IMR-90 (cell line): ENCODE measurements around the gene CD244. TPM values are rescaled to one million over a fixed set of nuclear protein-coding genes. Genes with fewer than 3 reads are reported as not detected.

Experiments used
- ATAC-seq: fragments of 200-7000 bp; cut with Tn5 transposase; 2 replicates; pipeline ENCODE4 v1.9.1; 2020; ENCODE audit warnings: low read depth, mild to moderate bottlenecking, moderate library complexity
- BruUV-seq: library from RNA; stranded (reverse); fragments of 400-500 nt; replicated peaks from 2 replicates; lab custom pipeline; 2021; lab: Mats Ljungman, UMichigan
- CTCF ChIA-PET: fragments of 300-600 bp; formaldehyde crosslinking; extraction: SDS; loops from one replicate; lab custom pipeline; 2021; ENCODE audit warnings: antibody characterized with exemption; lab: Yijun Ruan, JAX
- POLR2A ChIA-PET: fragments of 300-600 bp; sonication (Branson Sonifier 250); formaldehyde crosslinking; loops from one replicate; lab custom pipeline; 2022; ENCODE audit warnings: antibody characterized with exemption; ENCODE audit not compliant: unreplicated experiment; lab: Charles Lee
- DNase-seq: peaks from one replicate; pipeline ENCODE4 v3.0.0; 2013
- H2AFZ ChIP-seq: replicated peaks from 2 replicates; pipeline ENCODE3; 2013; ENCODE audit warnings: low read length, mild to moderate bottlenecking; ENCODE audit not compliant: poor library complexity
- H2AK5ac ChIP-seq: 2 replicates; pipeline ENCODE4 v1.6.1; 2013; ENCODE audit warnings: low read depth, low read length, inconsistent platforms
- H2AK9ac ChIP-seq: replicated peaks from 2 replicates; pipeline ENCODE3; 2013; ENCODE audit warnings: mild to moderate bottlenecking, low read depth, low read length, moderate library complexity; ENCODE audit not compliant: poor library complexity
- H2BK120ac ChIP-seq: 2 replicates; pipeline ENCODE4 v1.6.1; 2013; ENCODE audit warnings: low read depth, low read length, inconsistent platforms
- H2BK15ac ChIP-seq: 3 replicates; pipeline ENCODE4 v1.6.1; 2013; ENCODE audit warnings: low read depth, low read length, inconsistent platforms
- H2BK20ac ChIP-seq: 2 replicates; pipeline ENCODE4 v1.6.1; 2013; ENCODE audit warnings: low read depth, mild to moderate bottlenecking, inconsistent platforms, low read length, moderate library complexity
- H2BK5ac ChIP-seq: 2 replicates; pipeline ENCODE4 v1.6.1; 2013; ENCODE audit warnings: mild to moderate bottlenecking, low read depth, low read length, inconsistent platforms; ENCODE audit not compliant: poor library complexity, severe bottlenecking
- H3K14ac ChIP-seq: replicated peaks from 2 replicates; pipeline ENCODE4 v1.6.1; 2013; ENCODE audit warnings: low read depth, low read length, inconsistent platforms
- H3K18ac ChIP-seq: 2 replicates; pipeline ENCODE4 v1.6.1; 2013; ENCODE audit warnings: low read depth, low read length, control low read depth
- H3K23ac ChIP-seq: 2 replicates; pipeline ENCODE4 v1.6.1; 2013; ENCODE audit warnings: low read depth, low read length, inconsistent platforms
- H3K27ac ChIP-seq: 2 replicates; pipeline ENCODE4 v1.5.1; 2013; ENCODE audit warnings: mild to moderate bottlenecking, control low read depth, low read length; ENCODE audit not compliant: insufficient read depth
- H3K27me3 ChIP-seq: 2 replicates; pipeline ENCODE4 v1.6.1; 2013; ENCODE audit warnings: low read length; ENCODE audit not compliant: control insufficient read depth, insufficient read depth
- H3K36me3 ChIP-seq: 2 replicates; pipeline ENCODE4 v1.6.1; 2013; ENCODE audit warnings: low read length, mixed read lengths; ENCODE audit not compliant: control insufficient read depth, insufficient read depth
- H3K4ac ChIP-seq: 2 replicates; pipeline ENCODE4 v1.6.1; 2013; ENCODE audit warnings: low read depth, low read length, inconsistent platforms
- H3K4me1 ChIP-seq: 2 replicates; pipeline ENCODE4 v1.6.1; 2013; ENCODE audit warnings: low read length, mixed read lengths; ENCODE audit not compliant: control insufficient read depth, insufficient read depth
- H3K4me2 ChIP-seq: 2 replicates; pipeline ENCODE4 v1.6.1; 2013; ENCODE audit warnings: low read depth, mild to moderate bottlenecking, control low read depth, low read length, moderate library complexity
- H3K4me3 ChIP-seq: 2 replicates; pipeline ENCODE4 v1.5.1; 2013; ENCODE audit warnings: low read depth, mild to moderate bottlenecking, control low read depth, low read length, moderate library complexity; ENCODE audit not compliant: insufficient read depth
- H3K56ac ChIP-seq: 2 replicates; pipeline ENCODE4 v1.6.1; 2013; ENCODE audit warnings: low read length, inconsistent platforms; ENCODE audit not compliant: insufficient read depth; ENCODE audit errors: extremely low read depth
- H3K79me1 ChIP-seq, 2 experiments: 2 replicates each; pipeline ENCODE4 v1.6.1; 2013; ENCODE audit warnings: low read length in 2 of 2, inconsistent platforms in 1 of 2, low read depth in 1 of 2
- H3K9ac ChIP-seq: 2 replicates; pipeline ENCODE4 v1.6.1; 2013; ENCODE audit warnings: low read depth, low read length, control low read depth
- H3K9me1 ChIP-seq: 2 replicates; pipeline ENCODE4 v1.6.1; 2013; ENCODE audit warnings: low read length, inconsistent platforms; ENCODE audit not compliant: insufficient read depth
- H3K9me3 ChIP-seq: 2 replicates; pipeline ENCODE4 v1.6.1; 2013; ENCODE audit warnings: low read length; ENCODE audit not compliant: control insufficient read depth, insufficient read depth
- H4K20me1 ChIP-seq: 2 replicates; pipeline ENCODE4 v1.6.1; 2013; ENCODE audit warnings: low read length, inconsistent platforms; ENCODE audit not compliant: insufficient read depth
- H4K5ac ChIP-seq: 2 replicates; pipeline ENCODE4 v1.6.1; 2013; ENCODE audit warnings: mild to moderate bottlenecking, low read depth, low read length, control low read depth
- H4K8ac ChIP-seq, 2 experiments: 2 replicates each; pipeline ENCODE4 v1.6.1; 2013; ENCODE audit warnings: low read depth in 2 of 2, low read length in 2 of 2, control low read depth in 1 of 2, inconsistent platforms in 1 of 2
- H4K91ac ChIP-seq: 2 replicates; pipeline ENCODE4 v1.6.1; 2013; ENCODE audit warnings: low read depth, low read length, inconsistent platforms; ENCODE audit not compliant: insufficient read depth
- CEBPB ChIP-seq: IDR thresholded peaks from 2 replicates; pipeline ENCODE4 v1.6.1; 2012; ENCODE audit warnings: low read depth, low read length, improper control_type of control experiment
- MAFK ChIP-seq: IDR thresholded peaks from 2 replicates; pipeline ENCODE4 v1.6.1; 2012; ENCODE audit warnings: low read depth, low read length, improper control_type of control experiment
- MAZ ChIP-seq: IDR thresholded peaks from 2 replicates; pipeline ENCODE4 v1.6.1; 2012; ENCODE audit warnings: low read depth, mild to moderate bottlenecking, low read length, improper control_type of control experiment, moderate library complexity, borderline replicate concordance
- NFE2L2 ChIP-seq: fragments of 150-350 bp; IDR thresholded peaks from 2 replicates; pipeline ENCODE4 v1.6.1; 2016; ENCODE audit warnings: low read depth, mild to moderate bottlenecking, low read length
- WGBS, 2 experiments: methylation state at CpG; one replicate each; pipeline versions ENCODE4 v1.1.5 to v1.1.7; 2013; ENCODE audit warnings: missing lambda C conversion rate in 2 of 2; ENCODE audit not compliant: insufficient read length in 1 of 2; ENCODE audit errors: extremely low coverage in 2 of 2; 5-methylcytosine and 5-hydroxymethylcytosine counted together
- dilution Hi-C: fragments of 300-500 bp; cut with HindIII; formaldehyde crosslinking; loops from one replicate; pipeline ENCODE4 v1.14.3; 2018; ENCODE audit warnings: low sequenced_read_pairs; ENCODE audit not compliant: unreplicated experiment
- in situ Hi-C: fragments of 300-500 bp; cut with MboI; formaldehyde crosslinking; loops from 3 replicates; pipeline ENCODE4 v1.14.3; 2019; ENCODE audit warnings: low sequenced_read_pairs, inconsistent platforms, mixed read lengths
- intact Hi-C: fragments of 100-400 bp; cut with micrococcal nuclease; formaldehyde crosslinking; loops from 2 replicates; pipeline ENCODE4 v1.10.0; 2022
- polyA plus RNA-seq, 3 experiments: library from polyadenylated mRNA; depleted of rRNA; stranded (reverse); fragments of >200 nt; gene quantifications; 2 replicates each; pipeline ENCODE4 v1.2.3, GENCODE V29; 2012; ENCODE audit warnings: low replicate concordance in 1 of 3
- total RNA-seq: library from RNA; depleted of rRNA; stranded (reverse); fragments of >200 nt; gene quantifications from 2 replicates; pipeline ENCODE4 v1.2.3, GENCODE V29; 2012

Gene CD244
- total and polyA plus RNA-seq, 2 of the 4 experiments (the other 2 are of a cell fraction), result not detected

GRCh38 chr1:160811147-160811546, 51.5 kb downstream of the CD244 start:
- no CpG with 5 or more reads among the region's 2 CpGs for WGBS, 2 experiments
- no peaks in the 10 kb centered on the region for H3K9me1 ChIP-seq
- H3K9ac ChIP-seq, result no peak overlapping the region
- H4K8ac ChIP-seq, result no peak overlapping the region
- H2BK5ac ChIP-seq, result no peak overlapping the region
- CTCF ChIA-PET, result no interaction called here
- H3K27ac ChIP-seq, result no peak overlapping the region
- dilution Hi-C loops (no loop called here), intact Hi-C loops (no loop called here), in situ Hi-C loops (no loop called here)
- no peaks in the 10 kb centered on the region for H3K27me3 ChIP-seq
- no peaks in the 10 kb centered on the region for H3K36me3 ChIP-seq
- no peak overlapping the region for H3K4me3 ChIP-seq
- no peaks in the 10 kb centered on the region for H3K79me1 ChIP-seq
- H3K4ac ChIP-seq, result no peak overlapping the region
- no peak overlapping the region for H2BK20ac ChIP-seq
- no peak overlapping the region for H4K5ac ChIP-seq
- H3K18ac ChIP-seq, result no peak overlapping the region
- H2BK15ac ChIP-seq, result no peak overlapping the region
- no peak for TF ChIP-seq CEBPB
- no peak for TF ChIP-seq MAZ
- peak; percentile 18; the same call in 1 of the 2 replicates for TF ChIP-seq MAFK
- TF ChIP-seq NFE2L2, result no peak
- POLR2A ChIA-PET, result no interaction called here
- no peak overlapping the region for H4K91ac ChIP-seq
- no peaks in the 10 kb centered on the region for H4K20me1 ChIP-seq
- H3K14ac ChIP-seq, result no peak overlapping the region
- no peak overlapping the region for H3K56ac ChIP-seq
- H2AK9ac ChIP-seq, result no peak overlapping the region
- H3K4me1 ChIP-seq, result no peaks in the 10 kb centered on the region
- no peak for ATAC-seq
- H2BK120ac ChIP-seq, result no peak overlapping the region
- H2AK5ac ChIP-seq, result no peak overlapping the region
- no peak overlapping the region for H3K23ac ChIP-seq
- H2AFZ ChIP-seq, result no peak overlapping the region
- H3K9me3 ChIP-seq, result 0 out of 2 replicates have a peak, but pooled peaks cover 3% of the 10 kb centered on the region
- no peak for DNase-seq
- no TSS peak for BruUV-seq
- no peak overlapping the region for H3K4me2 ChIP-seq
